Anterior cingulate cortex (tissue), 58 donors: ENCODE measurements around the gene FBXL4.
A peak's percentile ranks its signal among the peaks of the same experiment; 100 is the strongest.

Experiments used
- DNase-seq, 58 donors: peaks; one replicate each; lab custom pipeline; 2025; lab: John Stamatoyannopoulos, UW

The FBXL4 gene

GRCh38 chr6:98841621-98842341 lies 106.0 kb downstream of the FBXL4 start:
- DNase-seq = peak in 2 of 58 donors; percentile 10 to 33

- DNase-seq = no peak
These were observed 106.7 kb downstream of the FBXL4 start for GRCh38 chr6:98840996-98841513.

GRCh38 chr6:98840385-98840784 lies 107.4 kb downstream of the FBXL4 start:
- DNase-seq = no peak

GRCh38 chr6:98839781-98840361 lies 107.9 kb downstream of the FBXL4 start:
- DNase-seq = peak in 17 of 58 donors; percentile 18 to 69 (median 39)

- DNase-seq = no peak
These were observed 108.8 kb downstream of the FBXL4 start for GRCh38 chr6:98838975-98839374.

GRCh38 chr6:98838032-98838431 lies 109.7 kb downstream of the FBXL4 start:
- DNase-seq = no peak

GRCh38 chr6:98836962-98837944 lies 110.5 kb downstream of the FBXL4 start:
- no peak for DNase-seq

- DNase-seq = peak in 26 of 58 donors; percentile 30 to 82 (median 56)
These were observed 111.5 kb downstream of the FBXL4 start for GRCh38 chr6:98836025-98836961.

GRCh38 chr6:98835149-98836024 lies 112.4 kb downstream of the FBXL4 start:
- DNase-seq = peak in 7 of 58 donors; percentile 31 to 60 (median 47)

GRCh38 chr6:98834060-98835031 lies 113.4 kb downstream of the FBXL4 start, which contains the start of gene POU3F2:
Gene POU3F2, plus strand, starts transcription at chr6:98834574. Its CDS starts 300 bp downstream, at chr6:98834874.
- DNase-seq = peak in 56 of 58 donors; percentile 74 to 99 (median 95)

GRCh38 chr6:98833307-98834059 lies 114.3 kb downstream of the FBXL4 start:
- DNase-seq = peak in 20 of 58 donors; percentile 50 to 82 (median 70)

- DNase-seq = peak in 25 of 58 donors; percentile 8 to 82 (median 70)
These were observed 114.8 kb downstream of the FBXL4 start for GRCh38 chr6:98833057-98833306.

GRCh38 chr6:98832284-98833056 lies 115.3 kb downstream of the FBXL4 start:
- DNase-seq = peak in 47 of 58 donors; percentile 37 to 91 (median 78)

GRCh38 chr6:98831959-98832283 lies 115.8 kb downstream of the FBXL4 start:
- DNase-seq = no peak

GRCh38 chr6:98831057-98831958 lies 116.4 kb downstream of the FBXL4 start:
- peak in 15 of 58 donors; percentile 22 to 64 (median 39) for DNase-seq
